Cerebellar cortex (tissue), 1 donor: ENCODE data around the gene LRP1-AS.
"Not testable (repeated sequence)": the region's sequence is repeated elsewhere in the genome, so short reads cannot be mapped to it uniquely, and the experiment has no call there.

Experiments
- DNase-seq: peaks from one replicate; pipeline ENCODE4 v3.0.0-alpha.2; 2015; ENCODE audit warnings: low spot score

LRP1-AS gene

DNA sequence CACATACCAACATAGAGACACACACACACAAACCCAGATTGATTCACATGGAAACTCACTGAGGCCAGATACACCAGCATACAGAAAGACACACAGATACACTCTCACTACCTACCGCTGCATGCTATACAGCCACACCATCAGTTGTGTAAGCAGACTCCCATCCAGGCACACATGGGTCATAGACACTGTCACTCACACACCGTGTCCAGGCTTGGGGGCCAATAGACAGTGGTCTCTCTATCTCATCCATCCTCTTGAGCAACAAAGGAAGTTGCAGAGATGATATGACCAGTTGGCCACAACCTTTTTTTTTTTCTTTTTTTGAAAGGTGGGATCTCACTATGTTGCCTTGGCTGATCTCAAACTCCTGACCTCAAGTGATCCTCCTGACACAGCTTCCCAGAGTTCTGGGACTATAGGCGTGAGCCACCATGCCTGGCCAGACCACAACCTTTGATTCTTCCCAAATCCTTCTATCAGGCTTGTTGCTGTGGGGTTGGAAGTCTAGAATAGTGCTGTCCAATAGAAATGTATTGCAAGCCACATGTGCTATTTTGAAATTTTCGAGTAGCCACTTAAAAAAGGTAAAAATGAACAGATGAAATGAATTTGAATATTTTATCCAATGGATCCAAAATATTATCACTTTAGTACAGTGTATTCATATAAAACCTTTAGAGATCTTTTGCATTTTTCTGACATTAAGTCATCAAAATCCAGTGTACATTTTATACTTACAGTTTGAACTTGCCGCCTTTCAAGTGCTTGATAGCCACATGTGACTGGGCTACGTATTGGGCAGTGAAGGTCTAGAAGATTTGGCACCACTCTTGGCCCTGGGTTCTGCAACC, 7.4 kb downstream of the LRP1-AS start:
- no peak for DNase-seq

DNA sequence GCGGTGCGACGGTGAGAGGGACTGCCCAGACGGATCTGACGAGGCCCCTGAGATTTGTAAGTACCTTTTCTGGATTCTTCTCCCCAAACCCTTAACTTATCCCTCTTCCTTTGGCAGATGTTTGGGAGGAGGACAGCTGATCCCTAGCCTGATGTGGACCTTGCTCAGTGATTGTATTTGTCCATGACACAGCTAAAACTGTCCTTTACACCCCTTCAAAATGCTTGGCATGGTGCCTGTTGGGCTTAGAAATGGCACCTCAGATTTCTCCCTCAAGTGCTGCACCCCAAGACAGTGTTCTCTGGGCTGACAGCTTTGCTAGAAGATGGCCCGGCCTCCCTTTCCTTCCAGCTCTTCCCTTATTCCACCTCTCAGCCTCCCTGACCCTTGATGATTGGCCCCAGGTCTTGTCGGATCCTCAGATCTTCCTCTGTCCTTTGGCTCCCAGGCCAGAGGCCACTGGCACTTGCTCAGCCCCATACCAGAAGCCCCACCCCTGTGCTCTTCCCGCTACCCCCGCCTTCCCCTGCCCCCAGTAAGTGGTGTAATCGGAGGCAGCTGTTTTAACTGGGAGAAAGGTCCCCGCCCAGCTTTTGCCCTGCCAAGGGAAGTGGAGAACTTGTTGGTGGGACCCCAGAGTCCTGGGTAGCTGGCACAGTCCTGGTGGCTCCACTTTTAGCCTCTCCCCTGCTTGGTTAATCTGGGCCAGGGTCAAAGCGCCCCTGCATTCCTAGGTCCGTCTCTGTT, 8.7 kb downstream of the LRP1-AS start:
- no peak for DNase-seq

DNA sequence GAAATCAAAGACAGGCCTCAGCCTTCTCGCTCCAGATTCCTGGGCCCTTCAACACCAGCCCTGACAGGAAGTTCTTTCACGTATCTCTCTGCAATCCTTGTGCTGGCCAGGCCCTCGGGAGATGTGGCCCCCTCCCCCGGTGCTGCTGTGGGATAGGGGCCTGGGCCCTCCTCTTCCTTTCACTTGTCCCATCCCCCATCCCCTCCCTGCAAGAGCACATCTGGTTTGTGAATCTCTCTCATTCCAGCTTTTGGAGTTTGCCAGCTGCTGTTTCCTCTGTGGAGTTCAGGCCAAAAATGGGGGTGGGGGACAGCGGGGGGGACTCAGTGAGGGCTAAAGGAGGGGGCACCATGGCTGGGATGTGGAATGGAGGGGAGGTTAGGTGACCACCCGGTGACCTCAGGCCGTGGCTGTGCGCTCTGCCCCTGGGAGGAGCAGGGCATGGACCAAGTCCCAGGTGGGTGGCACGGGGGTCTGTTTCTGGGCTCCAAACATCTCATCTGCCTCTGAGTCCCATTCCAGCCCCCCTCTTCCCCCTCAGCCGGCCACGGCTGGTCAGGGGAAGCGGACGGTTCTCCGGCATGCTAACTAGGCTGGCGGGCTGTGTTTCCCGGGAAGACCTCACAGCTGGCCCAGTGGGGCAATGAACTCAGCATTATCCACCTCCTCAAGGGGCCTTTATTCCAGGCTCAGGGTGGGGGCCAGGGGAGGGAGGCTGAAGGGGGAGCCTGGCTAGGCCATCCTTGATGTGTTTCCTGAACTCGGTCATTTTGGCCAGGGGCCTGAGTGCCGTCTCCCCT, 11.7 kb downstream of the LRP1-AS start:
- no peak for DNase-seq

DNA sequence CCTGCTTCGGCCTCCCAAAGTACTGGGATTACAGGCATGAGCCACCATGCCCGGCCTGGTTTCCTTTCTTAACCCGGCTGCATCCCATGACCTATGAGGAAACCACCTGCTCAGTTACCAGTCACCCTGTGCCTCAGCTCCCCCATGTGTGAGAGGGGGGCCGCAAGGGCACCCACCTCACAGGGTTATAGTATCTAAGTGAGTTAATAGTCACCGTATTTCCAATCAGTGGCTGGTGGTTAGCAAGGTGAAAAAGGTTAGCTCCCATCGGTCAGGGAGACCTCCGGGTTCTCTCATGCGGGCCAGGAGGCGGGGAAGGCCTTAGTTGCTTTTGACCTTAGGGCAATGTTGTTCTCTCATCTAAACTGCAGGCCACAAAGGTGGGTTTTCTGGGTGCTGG, 12.5 kb downstream of the LRP1-AS start:
- DNase-seq: no peak

DNA sequence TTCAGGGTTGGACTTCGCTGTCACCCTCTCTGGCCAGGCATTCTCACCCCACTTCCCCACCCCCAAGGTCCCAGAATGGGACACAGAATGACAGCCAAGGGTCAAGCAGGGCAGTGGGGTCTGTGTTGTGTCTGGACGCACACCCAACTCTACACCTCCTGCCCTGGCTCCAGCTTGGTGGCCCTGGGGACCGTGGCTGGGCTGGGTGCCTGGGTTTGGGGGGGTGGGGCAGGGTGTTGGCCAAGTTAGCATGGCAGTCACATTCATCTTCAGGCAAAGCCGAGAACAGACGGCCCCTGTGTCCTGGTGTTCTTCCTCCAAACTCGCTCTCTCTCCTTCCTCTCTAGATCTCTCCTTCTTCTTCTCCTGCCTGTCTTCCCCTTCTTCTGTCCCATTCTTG, 13.5 kb downstream of the LRP1-AS start:
- no peak for DNase-seq

DNA sequence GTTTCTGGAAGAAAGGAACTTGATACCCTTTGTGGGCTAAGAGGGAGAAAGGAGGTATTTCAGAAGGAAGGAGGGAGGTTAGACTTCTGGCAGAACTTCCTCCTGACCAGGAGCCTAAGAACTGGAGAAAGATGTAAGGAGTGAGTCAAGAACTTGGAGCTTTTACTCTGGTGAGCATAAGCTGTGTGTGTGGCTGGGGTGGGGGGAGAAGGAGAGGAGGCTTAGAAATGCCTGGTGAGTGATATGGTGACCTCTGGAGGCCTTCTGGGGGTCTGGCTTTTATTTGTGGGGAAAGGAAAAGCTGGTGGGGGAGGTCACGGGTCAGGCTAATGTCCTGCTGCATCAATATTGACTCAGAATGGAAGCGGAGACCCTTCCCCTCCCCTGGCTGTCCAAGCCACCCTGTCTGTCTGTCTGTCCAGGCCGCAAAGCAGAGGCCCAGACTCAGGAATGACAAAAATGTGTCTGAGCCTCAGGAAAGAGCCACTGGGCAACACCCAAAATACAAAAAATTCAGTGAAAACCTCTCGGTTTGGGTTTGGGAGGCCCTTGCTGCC, 14.3 kb downstream of the LRP1-AS start:
- DNase-seq: no peak

DNA sequence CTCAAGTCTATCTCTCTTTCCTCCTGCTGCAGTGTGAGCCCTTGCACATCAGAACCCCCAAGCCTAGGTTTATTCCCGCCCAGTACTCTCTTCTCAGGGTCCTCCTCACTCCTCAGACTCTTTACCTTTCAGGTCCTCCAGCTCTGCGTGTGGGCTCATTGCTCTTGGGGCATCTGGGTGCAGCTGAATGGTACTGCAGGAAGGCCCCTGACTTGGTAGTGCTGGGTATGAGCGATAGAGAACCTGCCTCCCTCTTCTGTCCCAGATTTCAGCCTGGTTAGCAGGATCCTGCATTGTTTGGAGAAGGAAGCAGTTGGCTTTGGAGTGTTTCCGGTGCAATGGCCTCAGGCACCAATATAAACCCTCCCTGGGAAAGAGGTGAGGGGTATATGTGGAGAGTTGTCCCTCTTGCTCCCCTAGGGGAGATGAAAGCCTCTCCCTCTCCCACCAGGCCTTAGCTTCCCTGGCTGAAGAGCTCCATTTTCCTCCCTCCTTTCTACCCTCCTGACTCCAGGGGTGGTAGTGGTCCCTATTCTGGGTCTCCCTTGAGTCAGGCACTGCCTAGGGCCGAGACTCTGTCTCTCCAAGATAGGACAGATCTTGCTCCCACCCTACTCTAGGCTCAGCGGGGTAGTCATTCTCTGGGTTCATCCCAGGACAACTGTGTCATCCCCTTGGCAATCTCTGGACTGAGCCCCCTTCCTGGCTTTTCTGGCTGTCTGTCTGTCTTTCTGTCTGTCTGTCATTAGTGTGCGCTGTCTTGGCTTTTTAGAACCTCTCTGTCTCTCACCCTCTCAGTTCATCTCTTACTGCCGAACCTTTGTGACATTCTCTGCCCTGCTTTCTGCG, 15.3 kb downstream of the LRP1-AS start:
- no peak for DNase-seq

DNA sequence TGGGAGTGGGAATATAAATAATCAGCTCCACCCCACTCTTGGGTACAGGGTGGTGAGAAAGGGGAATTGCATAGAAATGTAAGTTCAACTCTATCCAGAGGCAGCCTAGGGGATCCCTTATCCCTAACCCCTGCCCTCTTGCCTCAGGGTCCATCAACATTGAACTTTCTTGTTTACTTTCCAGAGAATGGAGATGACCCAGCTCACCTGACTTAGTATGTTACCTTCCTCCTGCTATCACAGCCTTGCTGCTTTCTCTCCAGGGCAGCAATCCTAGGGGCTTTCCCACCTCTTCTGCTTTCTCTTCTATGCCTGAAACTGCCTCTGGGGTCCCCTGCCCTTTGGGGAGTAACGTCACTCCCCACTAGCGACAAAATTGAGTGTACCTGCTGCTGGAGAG, 16.5 kb downstream of the LRP1-AS start:
- no peak for DNase-seq

DNA sequence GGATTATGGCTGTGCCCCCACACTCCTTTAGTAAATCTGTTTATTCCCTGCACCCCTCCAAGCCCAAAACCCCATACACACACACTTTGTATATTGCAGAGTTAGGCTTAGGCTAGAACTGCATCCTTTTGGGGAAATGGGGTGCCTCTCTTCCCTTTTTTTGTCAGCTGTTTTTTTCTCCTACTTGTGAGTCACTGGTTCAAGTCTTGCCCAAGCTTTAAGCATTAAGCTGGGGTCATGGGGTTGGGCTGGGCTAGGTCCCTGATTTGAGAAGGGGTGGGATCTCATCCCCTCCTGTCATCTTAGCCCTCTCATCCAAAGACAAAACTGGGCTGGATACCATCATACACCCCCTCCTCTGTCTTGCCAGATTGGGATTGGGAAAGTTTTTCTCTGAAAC, 17.5 kb downstream of the LRP1-AS start:
- DNase-seq: no peak

DNA sequence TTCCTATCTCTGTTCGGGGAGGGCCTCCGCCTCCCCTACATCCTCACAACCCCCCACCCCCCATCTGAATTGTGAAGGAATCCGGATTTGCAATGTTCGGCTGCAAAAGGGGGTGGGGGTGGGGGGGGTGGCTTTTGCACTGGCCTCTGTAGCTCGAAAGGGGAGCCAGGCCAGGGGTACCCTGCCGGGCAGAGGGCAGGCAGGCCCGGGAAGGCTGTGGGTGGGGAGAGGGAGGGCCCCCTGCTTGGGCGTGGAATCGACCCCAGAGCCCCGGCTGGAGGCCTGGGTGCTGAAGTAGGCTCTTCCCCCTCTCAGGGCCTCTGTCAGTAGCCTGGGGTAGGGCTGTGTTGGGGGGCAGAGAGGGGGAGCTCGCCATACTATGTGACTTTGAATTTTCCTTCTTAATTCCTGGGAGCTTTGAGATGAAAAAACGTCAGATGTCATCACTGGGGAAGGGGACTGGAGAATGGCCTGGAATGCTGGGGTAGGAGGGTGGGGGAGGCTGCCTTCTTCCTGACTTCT, 18.0 kb downstream of the LRP1-AS start:
- DNase-seq: no peak

DNA sequence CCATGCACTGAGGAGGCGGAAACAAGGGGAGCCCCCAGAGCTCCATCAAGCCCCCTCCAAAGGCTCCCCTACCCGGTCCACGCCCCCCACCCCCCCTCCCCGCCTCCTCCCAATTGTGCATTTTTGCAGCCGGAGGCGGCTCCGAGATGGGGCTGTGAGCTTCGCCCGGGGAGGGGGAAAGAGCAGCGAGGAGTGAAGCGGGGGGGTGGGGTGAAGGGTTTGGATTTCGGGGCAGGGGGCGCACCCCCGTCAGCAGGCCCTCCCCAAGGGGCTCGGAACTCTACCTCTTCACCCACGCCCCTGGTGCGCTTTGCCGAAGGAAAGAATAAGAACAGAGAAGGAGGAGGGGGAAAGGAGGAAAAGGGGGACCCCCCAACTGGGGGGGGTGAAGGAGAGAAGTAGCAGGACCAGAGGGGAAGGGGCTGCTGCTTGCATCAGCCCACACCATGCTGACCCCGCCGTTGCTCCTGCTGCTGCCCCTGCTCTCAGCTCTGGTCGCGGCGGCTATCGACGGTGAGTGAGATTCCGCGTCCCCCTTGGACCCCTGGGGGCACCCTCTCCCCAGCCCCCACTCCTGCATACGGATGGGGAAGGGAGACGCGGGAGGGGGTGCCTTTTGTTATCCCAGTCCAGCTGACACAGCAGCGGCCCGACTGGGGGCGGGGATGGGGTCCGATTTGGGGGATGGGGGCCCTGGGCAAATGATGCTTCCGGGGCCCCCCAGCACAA, 18.7 kb downstream of the LRP1-AS start:
- DNase-seq: no peak

DNA sequence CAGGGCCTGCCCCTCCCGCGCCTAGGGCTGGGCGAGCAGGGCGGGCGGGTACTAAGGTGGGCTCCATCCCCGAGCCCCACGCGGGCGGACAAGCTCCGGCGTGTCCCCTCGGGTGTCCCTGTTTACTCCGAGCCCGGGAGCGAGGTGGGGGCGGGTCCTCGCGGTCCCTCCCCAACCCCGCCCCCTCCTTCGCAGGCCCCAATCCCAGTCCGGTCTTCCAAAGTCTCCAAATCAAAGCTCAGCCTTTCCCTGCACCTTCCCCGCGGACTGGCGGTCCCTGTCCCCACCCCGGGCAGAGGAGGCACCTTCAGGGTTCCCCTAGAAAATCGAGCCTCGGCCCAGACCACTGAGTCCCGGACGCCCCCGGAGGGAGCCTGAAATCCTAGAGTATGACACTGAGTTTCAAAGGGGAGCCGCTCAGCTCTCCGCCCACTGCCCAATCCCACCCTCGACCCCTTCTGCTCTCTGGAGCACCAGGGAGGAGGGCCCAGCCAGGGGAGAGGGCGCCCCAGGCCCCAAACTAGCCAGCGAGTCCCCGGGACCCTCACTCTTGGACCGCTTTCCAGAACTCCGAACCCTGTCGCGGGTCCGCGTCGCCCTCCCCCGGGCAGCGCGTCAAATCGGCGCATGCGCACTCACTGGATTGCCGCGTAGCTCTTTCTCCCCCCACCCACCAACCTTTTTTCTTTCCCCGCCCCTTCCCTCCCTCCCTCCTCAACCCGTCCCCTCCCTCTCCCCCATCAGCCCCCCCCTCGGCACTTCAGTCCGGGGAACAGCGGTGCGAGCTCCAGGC, 19.5 kb downstream of the LRP1-AS start, which contains the start of gene LRP1:
Gene LRP1 (plus strand): TSS at position 758 of the 793 bp plus-strand sequence. CDS start 482 bp downstream, outside the sequence.
- DNase-seq: peak; percentile 93

DNA sequence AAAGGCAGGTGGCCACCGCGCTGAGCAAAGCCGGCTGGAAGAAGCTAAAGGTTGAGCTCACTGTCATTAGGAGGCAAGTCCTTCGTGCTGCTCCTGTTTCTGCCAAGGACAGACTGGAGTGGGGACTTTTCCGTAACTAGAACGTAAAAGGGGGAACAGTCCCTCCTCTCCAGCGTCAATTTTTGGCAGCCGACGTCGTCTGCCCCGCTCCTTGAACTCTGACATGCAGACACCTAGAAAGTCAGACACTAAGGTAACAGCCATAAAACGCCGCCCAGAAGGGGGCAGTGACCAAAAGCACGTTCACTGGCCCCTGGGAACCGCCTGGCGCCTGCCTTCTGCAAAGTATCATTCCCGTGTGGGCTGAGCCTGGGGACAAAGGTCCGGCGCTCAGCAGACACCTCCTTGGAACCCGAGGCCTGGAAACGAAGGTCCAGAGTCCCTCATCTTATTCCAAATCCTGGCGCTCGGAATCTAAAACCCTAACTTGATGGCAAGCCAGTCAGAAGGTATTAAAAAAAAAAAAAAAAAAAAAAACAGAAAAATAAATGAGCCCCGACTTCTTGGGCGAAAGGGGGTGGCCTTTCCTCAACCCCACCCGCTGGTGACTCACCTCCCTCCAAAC, 20.2 kb downstream of the LRP1-AS start:
- DNase-seq: peak; percentile 77

DNA sequence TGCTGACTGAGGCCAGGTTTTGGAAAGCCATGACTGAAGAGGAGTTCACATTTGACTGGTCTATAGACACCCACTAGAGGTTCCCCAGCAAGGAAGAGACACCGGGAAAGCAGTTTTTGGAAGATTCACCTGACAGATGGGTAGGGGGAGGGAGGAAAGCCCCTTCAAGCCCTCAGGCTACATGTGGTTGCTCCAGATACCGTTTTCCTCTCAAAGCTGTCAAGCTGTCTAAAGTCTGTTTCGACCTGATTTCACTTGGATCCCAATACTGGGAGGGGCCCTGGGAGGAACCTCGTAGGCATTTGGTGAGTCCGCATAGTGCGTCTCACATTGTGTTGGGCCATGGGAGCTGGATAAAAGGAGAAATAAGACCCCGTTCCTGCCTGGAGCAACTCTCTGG, 20.9 kb downstream of the LRP1-AS start:
- no peak for DNase-seq

DNA sequence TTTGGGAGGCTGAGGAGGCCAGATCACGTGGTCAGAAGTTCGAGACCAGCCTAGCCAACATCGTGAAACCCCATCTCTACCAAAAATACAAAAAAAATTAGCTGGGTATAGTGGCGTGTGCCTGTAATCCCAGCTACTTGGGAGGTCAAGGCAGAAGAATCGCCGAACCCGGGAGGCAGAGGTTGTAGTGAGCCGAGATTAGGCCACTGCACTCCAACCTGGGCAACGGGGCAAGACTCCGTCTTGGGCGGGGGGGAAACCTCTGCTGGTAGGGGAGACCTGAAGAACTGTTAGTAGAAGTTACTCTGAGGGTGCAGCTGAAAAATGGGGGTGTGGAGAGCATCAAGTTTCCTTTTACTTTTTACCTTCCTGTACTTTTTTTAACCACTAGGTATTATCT, 21.4 kb downstream of the LRP1-AS start:
- DNase-seq: no peak

DNA sequence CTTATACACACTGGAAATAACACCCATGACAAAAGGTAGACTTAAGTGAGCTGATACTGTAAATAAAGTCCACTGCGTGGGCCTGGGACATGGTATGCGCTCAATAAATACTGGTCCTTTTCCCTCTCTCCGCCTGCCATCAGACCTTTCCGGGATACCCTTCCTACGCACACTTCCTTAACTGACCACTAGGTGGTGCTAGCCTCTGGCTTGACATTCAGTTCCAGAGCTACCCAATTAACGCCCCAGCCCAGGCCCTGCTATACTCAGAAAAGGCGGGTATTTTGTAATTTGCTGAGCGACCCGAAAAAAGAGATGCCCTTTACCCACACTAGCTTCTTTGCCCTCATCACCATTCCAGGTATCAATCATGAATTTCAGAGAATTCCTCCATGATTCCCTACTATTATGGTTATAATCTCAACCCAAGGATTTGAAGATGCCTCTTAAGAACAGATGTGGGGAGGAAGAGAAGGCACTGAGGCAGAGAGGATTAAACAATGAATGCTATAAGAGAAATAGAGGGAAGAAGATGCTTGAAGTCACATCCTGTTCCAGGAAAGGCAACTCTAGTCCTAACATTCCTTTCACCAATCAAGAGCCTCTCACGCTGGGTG, 23.1 kb downstream of the LRP1-AS start:
- peak; percentile 88 for DNase-seq

DNA sequence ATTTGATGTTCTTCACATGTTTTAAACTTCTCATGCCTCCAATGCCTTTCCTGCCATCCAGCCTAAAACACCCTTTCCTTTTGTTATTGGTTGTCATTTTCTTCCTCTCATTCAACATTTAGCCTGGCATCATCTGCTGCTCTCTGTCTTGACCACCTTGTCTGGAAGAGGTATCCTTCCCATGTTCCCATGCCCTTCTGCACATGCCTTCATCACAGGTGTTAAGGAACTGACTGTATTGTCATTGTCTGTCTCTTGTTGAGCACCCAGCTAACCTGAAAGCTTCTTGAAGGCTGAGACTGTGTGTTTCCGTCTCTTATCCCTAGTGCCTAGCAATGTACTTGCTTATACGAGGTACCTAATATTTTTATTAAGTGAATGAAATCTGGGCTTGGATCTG, 23.6 kb downstream of the LRP1-AS start:
- no peak for DNase-seq

DNA sequence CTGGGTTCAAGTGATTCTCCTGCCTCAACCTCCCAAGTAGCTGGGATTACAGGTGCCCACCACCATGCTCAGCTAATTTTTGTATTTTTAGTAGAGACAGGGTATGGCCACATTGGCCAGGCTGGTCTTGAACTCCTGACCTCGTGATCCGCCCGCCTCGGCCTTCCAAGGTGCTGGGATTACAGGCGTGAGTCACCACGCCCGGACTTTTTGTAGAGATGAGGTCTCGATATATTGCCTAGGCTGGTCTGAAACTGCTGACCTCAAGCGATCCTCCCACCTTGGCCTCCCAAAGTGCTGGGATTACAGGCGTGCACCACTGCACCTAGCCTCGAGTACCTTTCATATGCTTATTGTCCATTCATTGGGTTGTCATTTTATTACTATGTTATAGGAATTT, 26.7 kb downstream of the LRP1-AS start:
- not testable (repeated sequence) for DNase-seq
